C1 segment of cervical spinal cord (tissue), 14 donors: ENCODE data around the gene TMEM150A.
"Not testable (repeated sequence)": the region's sequence is repeated elsewhere in the genome, so short reads cannot be mapped to it uniquely, and the experiment has no call there.

Experiments
- DNase-seq, 14 donors: peaks; one replicate each; lab custom pipeline; 2025; lab: John Stamatoyannopoulos, UW

TMEM150A gene, protein sequence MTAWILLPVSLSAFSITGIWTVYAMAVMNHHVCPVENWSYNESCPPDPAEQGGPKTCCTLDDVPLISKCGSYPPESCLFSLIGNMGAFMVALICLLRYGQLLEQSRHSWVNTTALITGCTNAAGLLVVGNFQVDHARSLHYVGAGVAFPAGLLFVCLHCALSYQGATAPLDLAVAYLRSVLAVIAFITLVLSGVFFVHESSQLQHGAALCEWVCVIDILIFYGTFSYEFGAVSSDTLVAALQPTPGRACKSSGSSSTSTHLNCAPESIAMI

DNA sequence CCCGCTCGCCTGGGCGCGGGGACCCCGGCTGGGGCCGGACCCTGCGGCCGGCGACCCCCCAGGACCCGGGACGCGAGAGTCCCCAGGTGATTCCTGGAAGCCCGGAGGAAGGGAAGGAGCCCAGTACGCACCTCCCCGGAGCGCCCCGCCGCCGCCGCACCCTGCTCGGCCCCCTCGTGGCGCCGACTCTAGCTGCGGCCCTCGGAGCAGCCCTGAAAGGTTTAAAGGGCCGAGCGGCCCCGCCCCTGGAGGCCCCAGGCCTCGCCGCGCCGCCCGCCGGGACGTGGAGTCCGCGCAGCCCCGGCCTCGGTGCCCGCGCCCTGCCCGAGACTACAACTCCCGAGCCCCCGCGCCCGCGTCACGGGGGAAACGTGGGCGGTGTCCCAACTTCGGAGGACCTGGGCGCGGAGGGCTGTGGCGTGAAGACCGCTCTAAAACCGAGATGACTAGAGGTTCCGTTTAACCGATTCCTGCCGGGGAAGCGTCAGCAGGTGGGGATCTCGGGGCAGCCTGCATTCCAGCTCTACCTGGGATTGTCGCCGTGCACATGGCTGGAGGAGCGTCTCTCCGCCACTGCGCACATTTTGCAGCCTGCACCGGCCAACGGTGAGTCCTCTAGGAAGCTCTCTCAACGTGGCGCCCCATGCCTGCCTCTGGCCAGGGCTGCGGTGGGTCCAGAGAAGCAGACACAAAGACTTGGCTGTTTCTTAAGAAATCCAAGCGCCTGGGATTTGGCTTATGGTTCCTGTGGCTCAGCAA, at the start of gene TMEM150A:
TSS of gene TMEM150A (minus strand) at position 223 of the 759 bp plus-strand sequence. CDS start 750 bp downstream, outside the sequence.
- DNase-seq: peak; percentile 39 to 96 (median 87)

DNA sequence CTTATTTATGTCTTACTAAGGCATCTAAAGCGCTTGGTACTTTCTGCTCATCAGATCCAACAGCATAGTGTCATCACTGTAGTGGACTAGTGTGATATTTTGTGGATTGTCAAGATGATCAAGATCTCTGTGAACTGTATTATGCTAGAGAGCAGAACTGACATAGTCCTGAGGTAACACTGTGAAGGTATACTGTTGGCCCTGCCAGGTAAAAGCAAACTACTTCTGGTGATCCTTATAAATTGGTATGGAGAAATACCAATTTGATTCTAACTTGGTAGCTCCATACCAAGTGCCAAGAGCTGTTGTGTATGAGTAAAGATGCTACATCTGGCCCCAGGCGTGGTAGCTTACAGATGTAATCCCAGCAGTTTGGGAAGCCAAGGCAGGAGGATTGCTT, 49.6 kb upstream of the TMEM150A start:
- DNase-seq: no peak

- DNase-seq: no peak
These were observed 48.6 kb upstream of the TMEM150A start for GRCh38 chr2:85651097-85651496.

- DNase-seq: no peak
These were observed 48.0 kb upstream of the TMEM150A start for GRCh38 chr2:85650456-85650855.

- DNase-seq: no peak
These were observed 47.0 kb upstream of the TMEM150A start for GRCh38 chr2:85649201-85650190.

- DNase-seq: no peak
These were observed 46.1 kb upstream of the TMEM150A start for GRCh38 chr2:85648619-85649018.

- peak in 1 of 14 donors; percentile 20 for DNase-seq
These were observed 45.5 kb upstream of the TMEM150A start for GRCh38 chr2:85647823-85648526.

DNA sequence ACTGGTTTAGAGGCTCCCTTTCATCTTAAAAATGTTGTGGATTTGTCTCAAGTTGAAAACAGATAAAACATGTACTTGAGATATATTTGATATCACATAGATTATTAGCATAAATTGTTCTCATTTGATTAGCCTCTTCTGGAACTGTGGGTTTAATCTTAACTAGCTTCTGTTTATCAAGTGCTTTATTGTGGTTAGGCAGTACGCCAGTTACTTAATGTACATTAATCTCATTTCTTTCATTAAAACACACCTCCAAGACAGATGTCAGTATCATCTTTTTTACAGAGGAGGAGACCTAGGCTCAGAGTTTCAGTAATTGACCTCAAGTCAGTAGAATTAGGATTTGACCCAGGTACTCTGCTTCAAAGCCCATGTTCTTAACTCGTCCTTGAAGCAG, 43.7 kb upstream of the TMEM150A start:
- DNase-seq: no peak

GRCh38 chr2:85644909-85645308, 42.4 kb upstream of the TMEM150A start:
- no peak for DNase-seq

DNA sequence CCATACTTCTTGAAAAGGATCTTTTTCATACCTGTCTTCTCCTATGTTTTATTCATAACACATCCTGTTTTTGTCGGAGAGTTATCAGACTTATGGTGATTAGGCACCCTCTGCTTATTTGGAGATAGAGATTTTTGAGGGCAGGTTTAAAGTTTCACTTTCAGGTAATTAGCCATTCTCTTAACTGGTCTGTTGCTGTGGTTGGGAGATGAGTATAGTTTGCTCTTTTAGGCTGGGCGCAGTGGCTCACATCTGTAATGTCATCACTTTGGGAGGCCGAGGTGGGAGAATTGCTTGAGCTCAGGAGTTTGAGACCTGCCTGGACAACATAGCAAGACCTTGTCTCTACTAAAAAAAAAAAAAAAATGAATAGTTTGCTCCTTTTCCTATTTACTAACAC, 40.2 kb upstream of the TMEM150A start:
- no peak for DNase-seq

GRCh38 chr2:85635636-85636035, 33.1 kb upstream of the TMEM150A start:
- DNase-seq: no peak

GRCh38 chr2:85635011-85635410, 32.5 kb upstream of the TMEM150A start:
- DNase-seq: no peak

DNA sequence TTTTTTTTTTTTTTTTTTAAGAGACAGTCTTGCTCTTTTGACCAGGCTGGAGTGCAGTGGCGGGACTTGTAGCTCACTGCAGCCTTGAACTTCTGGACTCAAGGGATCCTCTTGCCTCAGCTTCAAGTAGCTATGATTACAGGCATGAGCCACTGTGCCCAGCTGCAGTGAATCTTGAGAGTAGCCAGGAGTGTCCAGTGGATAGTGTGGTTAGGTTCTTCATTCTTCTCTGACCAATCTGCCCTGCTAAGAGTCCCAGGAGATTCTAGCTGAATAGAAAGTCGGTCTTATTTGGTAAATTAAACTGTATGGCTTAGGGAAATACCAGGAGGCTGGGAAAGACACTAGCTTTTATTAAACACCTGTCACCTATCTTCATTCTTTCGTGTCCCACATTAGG, 28.8 kb upstream of the TMEM150A start:
- no peak for DNase-seq

DNA sequence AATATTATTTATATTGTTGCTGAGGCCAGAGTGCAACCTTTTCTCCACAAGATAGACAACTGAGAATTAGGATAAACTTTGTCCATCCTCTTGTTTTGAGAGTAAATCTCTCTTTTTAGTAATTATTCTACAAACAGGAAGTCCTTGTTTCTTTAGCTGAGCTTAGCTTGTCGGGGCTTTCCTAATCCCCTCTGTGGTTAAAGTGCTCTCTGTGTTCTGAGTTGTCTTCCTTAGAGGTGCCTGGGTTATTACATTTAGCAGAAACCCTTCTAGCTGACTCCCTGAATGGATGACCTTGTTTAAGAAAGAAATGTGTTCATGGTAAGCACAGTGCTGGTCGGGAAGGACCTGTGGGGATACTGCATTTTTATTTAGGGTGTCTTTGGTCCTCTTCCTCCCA, 26.2 kb upstream of the TMEM150A start:
- DNase-seq: no peak

DNA sequence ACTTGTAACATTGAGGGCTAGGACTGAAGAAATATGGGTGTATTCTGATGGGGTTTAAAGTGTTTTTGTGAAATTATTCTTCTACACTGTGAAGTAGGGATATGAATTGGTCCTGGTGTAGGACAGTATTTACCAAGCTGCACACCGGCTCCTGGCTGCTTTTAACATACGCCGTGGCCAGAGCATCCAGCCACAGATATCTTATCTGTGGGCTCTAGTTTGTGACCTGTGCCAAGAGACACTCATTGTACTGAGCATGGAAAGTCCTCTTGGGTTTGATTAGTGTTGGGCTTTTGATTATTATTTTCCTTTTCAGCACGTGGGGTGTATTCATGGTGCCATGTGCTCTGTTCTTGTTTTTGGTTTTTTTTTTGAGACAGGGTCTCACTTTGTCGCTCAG, 21.5 kb upstream of the TMEM150A start:
- DNase-seq: no peak

- DNase-seq: no peak
These were observed 18.8 kb upstream of the TMEM150A start for GRCh38 chr2:85621338-85621737.

DNA sequence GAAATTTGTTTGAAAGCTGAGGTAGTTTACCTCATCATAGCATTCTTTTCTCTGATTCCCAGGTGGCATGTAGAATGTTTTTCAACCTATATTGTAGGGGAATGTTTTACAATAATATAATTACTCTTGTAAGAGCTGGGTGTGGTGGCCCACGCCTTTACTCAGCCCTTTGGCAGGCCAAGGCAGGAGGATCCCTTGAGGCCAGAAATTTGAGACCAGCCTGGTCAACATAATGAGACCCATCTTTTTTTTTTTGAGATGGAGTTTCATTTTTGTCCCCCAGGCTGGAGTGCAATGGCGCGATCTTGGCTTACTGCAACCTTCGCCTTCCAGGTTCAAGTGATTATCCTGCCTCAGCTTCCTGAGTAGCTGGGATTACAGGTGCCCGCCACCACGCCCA, 17.1 kb upstream of the TMEM150A start:
- no peak for DNase-seq

DNA sequence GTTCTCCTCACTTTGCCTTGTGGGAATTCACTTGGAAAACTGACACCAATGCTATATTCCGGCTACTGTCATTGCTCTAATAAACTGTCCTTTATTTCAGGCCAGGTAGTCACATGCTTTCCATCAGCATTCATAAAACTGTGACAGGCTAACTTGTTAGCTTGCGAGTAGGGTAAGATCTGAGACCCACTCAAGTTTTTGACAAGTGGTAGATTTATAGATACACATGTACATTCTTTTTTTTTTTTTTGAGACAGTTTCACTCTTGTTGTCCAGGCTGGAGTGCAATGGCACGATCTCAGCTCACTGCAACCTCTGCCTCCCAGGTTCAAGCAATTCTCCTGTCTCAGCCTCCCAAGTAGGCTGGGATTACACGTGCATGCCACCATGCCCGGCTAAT, 15.2 kb upstream of the TMEM150A start:
- not testable (repeated sequence) for DNase-seq

GRCh38 chr2:85615413-85615728, 12.9 kb upstream of the TMEM150A start:
- DNase-seq: no peak

GRCh38 chr2:85614757-85615156, 12.3 kb upstream of the TMEM150A start:
- not testable (repeated sequence) for DNase-seq

GRCh38 chr2:85613717-85614515, 11.4 kb upstream of the TMEM150A start:
- DNase-seq: no peak
